HG03460 (cell line): ENCODE results near the gene CTSW.

ENCODE experiments used
- ATAC-seq: cut with Tn5 transposase; IDR thresholded peaks from one replicate; pipeline ENCODE4 v1.9.1; 2021; ENCODE audit not compliant: unreplicated experiment

Gene CTSW

GRCh38 chr11:65900125-65900898, 20.7 kb downstream of the CTSW start, which contains the start of gene FOSL1:
TSS of gene FOSL1 (minus strand) at chr11:65900388. CDS start at chr11:65900339, 49 bp downstream.
- ATAC-seq: peak; percentile 76

GRCh38 chr11:65900899-65901180, 21.2 kb downstream of the CTSW start:
- no peak for ATAC-seq

- no peak for ATAC-seq
Measured at GRCh38 chr11:65903068-65903481, 23.4 kb downstream of the CTSW start.

- ATAC-seq: no peak
Measured at GRCh38 chr11:65903715-65904114, 24.1 kb downstream of the CTSW start.

DNA sequence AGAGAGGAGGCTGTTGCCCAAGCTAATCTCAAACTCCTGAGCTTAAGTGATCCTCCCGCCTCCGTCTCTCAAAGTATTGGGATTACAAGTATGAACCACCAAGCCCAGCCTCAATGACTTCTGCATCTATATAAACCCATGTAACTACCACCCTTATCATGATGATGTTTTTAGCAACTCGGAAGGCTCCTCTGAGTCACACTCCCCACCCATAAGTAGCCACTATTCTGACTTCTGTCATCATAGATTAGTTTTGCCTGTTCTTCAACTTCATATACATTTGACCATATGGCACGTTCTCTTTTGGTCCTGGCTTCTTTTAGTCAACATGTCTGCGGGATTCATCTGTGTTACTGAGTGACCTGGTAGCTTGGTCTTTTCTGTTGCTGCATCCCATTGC, 27.0 kb downstream of the CTSW start:
- ATAC-seq: no peak

- ATAC-seq: no peak
Measured at GRCh38 chr11:65907878-65908277, 28.2 kb downstream of the CTSW start.

GRCh38 chr11:65911682-65912568, 32.3 kb downstream of the CTSW start:
- ATAC-seq: no peak

DNA sequence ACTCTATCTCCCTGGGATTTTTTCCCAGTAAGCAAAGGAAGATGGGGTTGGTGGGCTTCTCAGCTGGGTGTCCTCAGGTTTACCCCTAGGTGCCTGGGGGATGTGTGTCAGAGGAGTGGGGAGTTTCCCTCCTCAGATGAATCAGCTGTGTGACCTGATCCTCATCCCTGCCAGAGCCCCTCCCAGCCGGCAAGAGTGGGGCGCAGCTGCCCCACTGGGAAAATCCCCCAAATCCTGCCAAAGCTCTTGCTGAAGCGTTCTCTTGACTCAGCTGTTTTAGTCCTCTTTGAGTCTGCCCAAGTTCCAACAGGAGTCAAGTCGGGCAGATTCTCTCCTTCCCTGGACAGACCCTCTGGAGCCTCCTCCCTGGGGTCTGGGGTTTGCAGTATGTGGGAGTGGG, 33.2 kb downstream of the CTSW start:
- no peak for ATAC-seq

DNA sequence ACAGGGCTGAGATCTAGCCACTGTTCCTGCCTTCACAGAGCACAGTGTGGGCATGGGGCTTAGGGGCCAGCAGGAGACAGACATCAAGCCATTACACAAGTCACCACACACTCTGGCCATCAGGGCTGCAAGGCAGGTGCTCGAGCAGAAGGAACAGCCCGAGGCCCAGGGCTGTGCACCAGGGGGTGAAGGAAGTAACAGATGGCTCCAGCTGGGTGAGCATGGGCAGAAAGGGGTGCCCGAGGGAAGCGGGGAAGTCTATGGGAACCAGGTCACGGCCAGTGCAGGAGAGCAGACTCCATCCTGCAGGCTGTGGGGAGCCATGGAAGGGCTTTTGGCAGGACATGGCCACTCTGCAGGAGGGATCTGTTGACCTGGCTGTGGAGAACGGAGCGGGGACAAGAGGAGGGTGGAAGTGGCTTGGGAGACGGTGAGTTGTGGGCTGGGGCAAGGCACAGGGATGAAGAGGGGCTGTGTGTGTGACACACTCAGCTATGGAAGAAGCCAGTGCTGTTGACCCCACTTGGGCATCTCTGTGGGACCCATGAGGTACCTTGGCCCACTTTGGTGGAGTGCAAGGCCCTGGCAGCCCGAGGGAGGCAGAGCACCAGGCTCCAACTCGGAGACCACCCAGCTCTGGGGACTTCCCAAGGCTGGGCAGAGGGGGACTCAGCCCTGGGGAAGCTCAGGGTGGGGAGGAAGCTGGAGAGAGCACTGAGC, 35.6 kb downstream of the CTSW start:
- ATAC-seq: no peak

- no peak for ATAC-seq
Measured at GRCh38 chr11:65915821-65916251, 36.2 kb downstream of the CTSW start.

- ATAC-seq: no peak
Measured at GRCh38 chr11:65916391-65916790, 36.8 kb downstream of the CTSW start.

DNA sequence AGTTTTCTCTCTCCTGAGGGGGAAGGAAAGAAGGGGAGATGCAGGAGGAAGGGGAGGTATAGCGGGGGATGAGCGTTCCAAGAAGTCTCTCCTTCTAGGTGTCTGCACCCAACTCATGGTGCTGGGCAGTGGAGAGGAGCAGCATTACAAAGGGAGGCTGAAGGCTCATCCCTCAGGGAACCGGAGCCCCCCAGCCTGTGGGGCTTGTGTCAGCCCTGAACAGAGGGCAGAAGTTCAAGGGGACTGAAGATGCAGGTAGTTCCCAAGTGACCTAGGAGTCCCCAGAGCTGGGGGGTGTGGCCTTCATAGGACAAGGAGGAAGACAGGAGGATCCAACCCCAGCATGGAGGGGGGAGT, 37.4 kb downstream of the CTSW start:
- ATAC-seq: no peak

DNA sequence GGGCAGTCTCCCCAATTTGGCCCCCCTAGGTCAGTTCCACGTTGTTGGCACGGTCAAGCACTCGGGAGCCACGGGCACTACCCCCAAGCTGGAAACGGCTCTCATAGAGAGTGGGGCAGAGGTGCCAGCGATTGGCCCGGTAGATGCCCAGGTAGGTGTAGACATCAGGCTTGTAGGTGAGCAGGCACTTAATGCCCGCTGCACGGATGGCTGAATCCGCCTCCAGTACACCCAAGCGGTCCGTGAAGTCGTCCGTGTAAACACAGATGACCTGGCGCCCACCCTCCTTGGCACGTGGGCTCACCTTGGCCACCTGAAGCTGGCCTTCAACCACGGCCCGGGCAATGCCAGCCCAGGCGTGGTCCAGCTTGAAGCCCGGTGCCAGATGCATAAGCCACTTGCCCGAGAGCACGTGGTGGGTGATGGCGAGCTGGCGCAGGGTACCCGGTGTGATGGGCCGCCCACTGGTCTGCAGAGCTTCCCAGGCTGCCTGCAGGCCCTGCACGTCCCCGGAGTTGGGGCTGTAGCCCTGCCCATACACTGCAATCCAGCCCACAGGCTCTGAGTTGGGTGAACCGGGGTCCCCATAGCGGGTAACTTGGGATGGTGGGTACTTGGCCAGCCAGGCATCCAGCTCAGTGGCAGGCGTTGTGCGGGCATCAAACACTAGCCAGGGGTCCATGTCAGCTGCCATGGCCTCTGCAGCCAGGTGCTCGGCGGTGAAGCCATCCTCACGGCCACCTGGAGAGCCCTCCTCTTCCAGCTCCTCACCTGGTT, 38.0 kb downstream of the CTSW start:
- no peak for ATAC-seq

DNA sequence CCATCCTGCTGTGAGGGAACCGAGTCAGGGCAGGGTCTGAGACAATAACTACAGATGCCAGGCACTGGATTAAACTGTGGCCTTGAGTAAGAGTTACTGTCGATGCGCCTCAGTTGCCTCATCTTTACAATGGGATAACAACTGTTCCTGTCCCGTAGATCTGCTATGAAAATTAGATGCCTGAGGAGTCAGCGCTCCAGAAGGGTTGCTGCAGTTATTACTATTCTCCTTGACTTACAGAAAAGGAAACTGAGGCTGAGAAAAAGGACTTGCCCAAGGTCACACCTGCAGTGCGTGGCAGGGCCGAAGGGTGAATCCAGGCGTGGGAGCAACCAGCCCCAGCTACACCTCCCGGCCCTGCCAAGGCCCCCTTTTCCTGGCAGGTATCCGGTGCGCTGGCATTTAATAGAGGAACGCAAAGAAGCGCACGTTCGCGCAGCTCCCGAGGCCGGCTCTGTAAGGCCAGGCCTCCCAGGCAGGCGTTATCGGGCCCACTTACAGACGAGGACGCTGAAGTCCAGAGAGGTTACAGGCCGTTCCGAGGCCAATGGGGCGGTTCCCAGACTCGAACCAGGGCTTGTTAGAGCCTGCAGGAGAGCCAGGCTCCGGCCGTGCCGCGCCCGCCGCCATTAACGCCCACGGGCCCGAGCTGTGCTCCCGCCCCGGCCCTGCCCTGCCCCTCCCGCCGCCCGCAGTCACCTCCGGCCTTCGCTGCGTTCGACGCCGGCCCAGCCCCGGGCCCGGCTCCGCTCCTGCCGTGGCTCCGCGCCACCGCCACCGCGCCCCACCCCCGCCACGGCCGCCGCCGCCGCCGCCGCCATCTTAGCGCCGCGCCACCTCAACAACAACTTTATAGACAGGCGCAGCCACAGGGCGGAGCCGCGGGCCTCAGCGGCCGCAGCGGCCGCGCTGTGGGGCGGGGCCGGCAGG, 38.8 kb downstream of the CTSW start, which contains the start of gene C11orf68:
TSS of gene C11orf68 (minus strand) at position 852 of the 930 bp plus-strand sequence. CDS start at position 821, 31 bp downstream.
- ATAC-seq: peak; percentile 41

DNA sequence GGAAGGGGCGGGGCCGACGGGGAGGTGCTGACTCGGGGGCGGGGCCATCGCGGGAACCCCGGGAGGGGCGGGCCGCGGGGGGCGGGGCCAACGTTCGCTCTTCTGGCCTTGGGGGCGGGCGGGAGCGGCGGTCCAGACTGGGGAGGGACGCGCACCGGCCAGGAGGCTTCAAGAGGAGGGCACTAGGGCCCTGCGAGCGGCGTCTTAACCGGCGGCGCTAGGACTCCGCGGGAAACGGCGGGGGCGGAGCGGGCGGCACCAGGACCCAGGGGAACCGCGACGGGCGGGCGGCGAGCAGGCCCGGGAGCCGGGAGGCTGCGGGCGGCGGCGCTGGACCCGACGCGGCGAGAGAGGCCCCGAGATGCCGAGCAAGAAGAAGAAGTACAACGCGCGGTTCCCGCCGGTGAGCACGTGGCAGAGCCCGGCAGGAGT, 39.5 kb downstream of the CTSW start, which contains the start of gene DRAP1:
TSS of gene DRAP1 (plus strand) at position 286 of the 432 bp plus-strand sequence. CDS start at position 362, 76 bp downstream.
- peak; percentile 81 for ATAC-seq

DNA sequence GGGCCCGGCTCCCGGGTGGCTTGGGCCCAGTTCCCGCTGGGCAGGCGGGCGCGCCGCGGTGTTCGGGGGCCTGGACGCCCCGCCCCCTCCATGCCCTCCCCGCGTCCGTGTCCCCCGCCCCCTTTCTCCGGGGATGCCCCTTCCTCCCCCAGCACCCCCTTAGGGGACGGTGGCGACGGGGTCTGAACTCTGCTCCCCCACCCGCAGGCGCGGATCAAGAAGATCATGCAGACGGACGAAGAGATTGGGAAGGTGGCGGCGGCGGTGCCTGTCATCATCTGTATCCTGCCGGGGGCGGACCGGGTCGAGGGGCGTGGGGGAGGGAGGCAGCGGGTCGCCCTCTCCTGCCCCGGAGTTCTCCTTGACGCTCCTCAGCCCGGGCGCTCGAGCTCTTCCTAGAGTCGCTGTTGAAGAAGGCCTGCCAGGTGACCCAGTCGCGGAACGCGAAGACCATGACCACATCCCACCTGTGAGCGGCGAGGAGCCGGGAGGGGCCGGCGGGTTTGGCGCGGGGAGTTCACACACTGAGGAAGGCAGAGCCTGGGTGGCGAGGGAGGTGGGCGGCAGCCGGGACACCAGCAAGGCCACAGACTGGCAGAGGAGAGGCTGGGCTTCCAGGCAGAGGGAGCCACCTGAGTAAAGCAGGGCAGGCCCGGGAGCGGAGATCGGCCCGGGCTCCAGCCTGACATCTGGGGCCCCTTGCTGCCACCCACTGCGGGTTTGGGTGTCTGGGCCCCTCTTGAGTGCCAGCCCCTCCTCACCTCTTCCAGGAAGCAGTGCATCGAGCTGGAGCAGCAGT, 40.1 kb downstream of the CTSW start:
- peak; percentile 30 for ATAC-seq

DNA sequence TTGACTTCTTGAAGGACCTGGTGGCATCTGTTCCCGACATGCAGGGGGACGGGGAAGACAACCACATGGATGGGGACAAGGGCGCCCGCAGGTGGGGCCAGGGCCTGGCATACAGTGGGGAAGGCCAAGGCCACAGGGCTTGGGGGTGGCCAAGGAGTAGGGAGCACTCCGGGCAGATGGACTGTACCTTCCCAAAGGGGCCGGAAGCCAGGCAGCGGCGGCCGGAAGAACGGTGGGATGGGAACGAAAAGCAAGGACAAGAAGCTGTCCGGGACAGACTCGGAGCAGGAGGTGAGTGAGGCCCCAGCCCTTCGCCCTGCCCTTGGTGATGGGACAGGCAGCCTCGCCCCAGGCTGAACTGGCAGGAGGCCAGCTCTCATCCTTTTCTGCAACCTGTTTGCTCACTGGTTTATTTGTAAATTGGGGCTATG, 40.8 kb downstream of the CTSW start:
- ATAC-seq: no peak

DNA sequence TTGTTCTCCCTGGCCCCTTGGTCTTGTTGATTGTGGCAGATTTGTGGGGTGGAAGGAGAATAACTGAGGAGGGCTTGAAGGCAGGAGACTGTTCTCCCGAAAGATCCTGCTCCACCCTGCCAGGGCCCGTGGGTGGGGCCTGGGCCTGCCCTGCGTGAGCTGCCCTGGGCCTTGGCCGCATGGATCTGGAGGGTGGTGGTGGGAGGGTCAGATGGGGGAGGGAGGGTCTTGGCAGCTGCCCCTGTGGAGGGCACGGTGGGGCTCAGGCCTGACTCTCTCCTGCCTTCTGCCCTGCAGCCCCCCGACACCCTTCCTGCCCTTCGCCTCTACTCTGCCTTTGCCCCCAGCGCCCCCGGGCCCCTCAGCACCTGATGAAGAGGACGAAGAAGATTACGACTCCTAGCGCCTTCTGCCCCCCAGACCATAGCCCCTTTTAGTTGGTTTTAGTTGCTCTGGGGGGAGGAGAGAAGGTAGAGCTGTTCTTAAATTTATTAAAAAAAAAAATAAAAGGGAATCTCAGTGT, 41.5 kb downstream of the CTSW start:
- ATAC-seq: no peak
